Stimulated activated CD4-positive, alpha-beta T cell treated with anti-CD3 and anti-CD28 coated beads, TNF-alpha, amount 100 ng/mL, for 4 hours (primary cell): ENCODE data around the gene SLC17A2.

ENCODE experiments used
- DNase-seq, 3 experiments: peaks; one replicate each; pipeline ENCODE4 v3.0.0-alpha.2; 2020; ENCODE audit warnings: low read depth in 3 of 3

The SLC17A2 gene

GRCh38 chr6:25921525-25922203 is 8.8 kb downstream of the SLC17A2 start:
- no peak for DNase-seq

GRCh38 chr6:25919657-25920056 is 10.8 kb downstream of the SLC17A2 start:
- no peak for DNase-seq

GRCh38 chr6:25918083-25918683 is 12.3 kb downstream of the SLC17A2 start:
- peak in 1 of 3 experiments; percentile 1 for DNase-seq

GRCh38 chr6:25916789-25917490 is 13.6 kb downstream of the SLC17A2 start:
- no peak for DNase-seq

- DNase-seq = no peak
These were observed 14.2 kb downstream of the SLC17A2 start for GRCh38 chr6:25916330-25916729.

GRCh38 chr6:25913741-25914140 is 16.8 kb downstream of the SLC17A2 start:
- DNase-seq = no peak

GRCh38 chr6:25911351-25911750 is 19.1 kb downstream of the SLC17A2 start:
- DNase-seq = no peak

GRCh38 chr6:25907475-25908014 is 22.9 kb downstream of the SLC17A2 start:
- DNase-seq = no peak

- no peak for DNase-seq
These were observed 26.9 kb downstream of the SLC17A2 start for GRCh38 chr6:25903467-25904099.

GRCh38 chr6:25902071-25902470 is 28.4 kb downstream of the SLC17A2 start:
- no peak for DNase-seq

GRCh38 chr6:25900843-25901242 is 29.6 kb downstream of the SLC17A2 start:
- no peak for DNase-seq

GRCh38 chr6:25899580-25900408 is 30.7 kb downstream of the SLC17A2 start:
- DNase-seq = no peak

- DNase-seq = no peak
These were observed 31.4 kb downstream of the SLC17A2 start for GRCh38 chr6:25899123-25899522.

- no peak for DNase-seq
These were observed 32.1 kb downstream of the SLC17A2 start for GRCh38 chr6:25898289-25898977.

GRCh38 chr6:25896252-25896651 is 34.2 kb downstream of the SLC17A2 start:
- DNase-seq = no peak

- DNase-seq = no peak
These were observed 34.7 kb downstream of the SLC17A2 start for GRCh38 chr6:25895771-25896170.

- DNase-seq = no peak
These were observed 36.7 kb downstream of the SLC17A2 start for GRCh38 chr6:25893778-25894177.

GRCh38 chr6:25892877-25893276 is 37.6 kb downstream of the SLC17A2 start:
- DNase-seq = no peak

GRCh38 chr6:25889877-25890853 is 40.3 kb downstream of the SLC17A2 start:
- no peak for DNase-seq

GRCh38 chr6:25888626-25889025 is 41.9 kb downstream of the SLC17A2 start:
- no peak for DNase-seq
